SK-N-SH treated with all-trans-retinoic acid at 6 μM for 48 hours (cell line): ENCODE measurements around the gene ANKRD17.

Source experiments
- ATAC-seq: fragments of 200-7000 bp; cut with Tn5 transposase; 3 replicates; pipeline ENCODE4 v1.9.1; 2020; ENCODE audit warnings: mild to moderate bottlenecking, moderate library complexity
- ARNTL ChIP-seq: fragments of 450-650 bp; formaldehyde crosslinking; IDR thresholded peaks from 2 replicates; pipeline ENCODE4 v1.5.0; 2020; ENCODE audit warnings: low read depth, mild to moderate bottlenecking, moderate library complexity, borderline replicate concordance
- BACH2 ChIP-seq: fragments of 250-450 bp; sonication (Bioruptor Pico); IDR thresholded peaks from 2 replicates; pipeline ENCODE4 v1.9.0; 2021; ENCODE audit warnings: mild to moderate bottlenecking, borderline replicate concordance
- CSDC2 ChIP-seq: fragments of 250-450 bp; sonication (Bioruptor Pico); IDR thresholded peaks from 2 replicates; pipeline ENCODE4 v1.5.0; 2020; ENCODE audit warnings: mild to moderate bottlenecking, moderate library complexity
- ESRRG ChIP-seq: fragments of 250-450 bp; sonication (Bioruptor Pico); IDR thresholded peaks from 2 replicates; pipeline ENCODE4 v1.6.1; 2021; ENCODE audit warnings: mild to moderate bottlenecking
- ISL1 ChIP-seq: fragments of 250-450 bp; sonication (Bioruptor Pico); IDR thresholded peaks from 2 replicates; pipeline ENCODE4 v2.1.2; 2022; ENCODE audit warnings: mild to moderate bottlenecking, moderate library complexity
- OSR1 ChIP-seq: fragments of 250-450 bp; sonication (Bioruptor Pico); IDR thresholded peaks from 2 replicates; pipeline ENCODE4 v1.8.0; 2022; ENCODE audit warnings: moderate library complexity, mild to moderate bottlenecking, inconsistent platforms
- PPARA ChIP-seq: fragments of 250-450 bp; sonication (Bioruptor Pico); IDR thresholded peaks from 2 replicates; pipeline ENCODE4 v1.5.0; 2020; ENCODE audit warnings: mild to moderate bottlenecking, borderline replicate concordance
- RARB ChIP-seq: fragments of 250-450 bp; sonication (Bioruptor Pico); IDR thresholded peaks from 2 replicates; pipeline ENCODE4 v1.8.0; 2021; ENCODE audit warnings: mild to moderate bottlenecking, moderate library complexity
- SNAI2 ChIP-seq: fragments of 250-450 bp; sonication (Bioruptor Pico); IDR thresholded peaks from 2 replicates; pipeline ENCODE4 v1.5.0; 2020; ENCODE audit warnings: mild to moderate bottlenecking, moderate library complexity
- TCF4 ChIP-seq: fragments of 250-450 bp; sonication (Bioruptor Pico); IDR thresholded peaks from 2 replicates; pipeline ENCODE4 v1.8.0; 2021; ENCODE audit warnings: mild to moderate bottlenecking, moderate library complexity, borderline replicate concordance
- TOX ChIP-seq: fragments of 250-450 bp; sonication (Bioruptor Pico); IDR thresholded peaks from 2 replicates; pipeline ENCODE4 v1.8.0; 2021; ENCODE audit warnings: mild to moderate bottlenecking, moderate library complexity, borderline replicate concordance
- ZC3H10 ChIP-seq: fragments of 250-450 bp; sonication (Bioruptor Pico); IDR thresholded peaks from 2 replicates; pipeline ENCODE4 v1.5.1; 2021; ENCODE audit warnings: mild to moderate bottlenecking, moderate library complexity
- ZFP3 ChIP-seq: fragments of 250-450 bp; sonication (Bioruptor Pico); IDR thresholded peaks from 2 replicates; pipeline ENCODE4 v1.5.0; 2020; ENCODE audit warnings: mild to moderate bottlenecking, moderate library complexity
- ZFP30 ChIP-seq: fragments of 450-650 bp; formaldehyde crosslinking; IDR thresholded peaks from 2 replicates; pipeline ENCODE4 v1.5.0; 2022; ENCODE audit warnings: mild to moderate bottlenecking, moderate library complexity
- ZNF565 ChIP-seq: fragments of 450-650 bp; formaldehyde crosslinking; conservative IDR thresholded peaks from 2 replicates; pipeline ENCODE4 v1.5.0; 2020; ENCODE audit warnings: low read depth, mild to moderate bottlenecking, moderate library complexity
- ZNF70 ChIP-seq: fragments of 450-650 bp; formaldehyde crosslinking; IDR thresholded peaks from 2 replicates; pipeline ENCODE4 v1.5.0; 2020; ENCODE audit warnings: mild to moderate bottlenecking, moderate library complexity
- ZNF8 ChIP-seq: fragments of 450-650 bp; formaldehyde crosslinking; IDR thresholded peaks from 2 replicates; pipeline ENCODE4 v1.5.0; 2020; ENCODE audit warnings: mild to moderate bottlenecking, moderate library complexity
- TF ChIP-seq, protein P1 (sequence below): fragments of 250-450 bp; sonication (Bioruptor Pico); IDR thresholded peaks from 2 replicates; pipeline ENCODE4 v1.8.0; 2021; ENCODE audit warnings: low read depth, mild to moderate bottlenecking, moderate library complexity, borderline replicate concordance
- TF ChIP-seq, protein P2 (sequence below): fragments of 250-450 bp; sonication (Bioruptor Pico); IDR thresholded peaks from 2 replicates; pipeline ENCODE4 v1.5.1; 2021; ENCODE audit warnings: mild to moderate bottlenecking, moderate library complexity
- TF ChIP-seq, protein P3 (sequence below): fragments of 250-450 bp; sonication (Bioruptor Pico); IDR thresholded peaks from 2 replicates; pipeline ENCODE4 v1.8.0; 2020; ENCODE audit warnings: mild to moderate bottlenecking, moderate library complexity, borderline replicate concordance
- TF ChIP-seq, protein P4 (sequence below): fragments of 250-450 bp; sonication (Bioruptor Pico); IDR thresholded peaks from 2 replicates; pipeline ENCODE4 v1.5.0; 2020; ENCODE audit warnings: mild to moderate bottlenecking, moderate library complexity
- TF ChIP-seq, protein P5 (sequence below): fragments of 250-450 bp; sonication (Bioruptor Pico); IDR thresholded peaks from 2 replicates; pipeline ENCODE4 v1.5.1; 2020; ENCODE audit warnings: low read depth, mild to moderate bottlenecking, moderate library complexity

Gene ANKRD17

DNA sequence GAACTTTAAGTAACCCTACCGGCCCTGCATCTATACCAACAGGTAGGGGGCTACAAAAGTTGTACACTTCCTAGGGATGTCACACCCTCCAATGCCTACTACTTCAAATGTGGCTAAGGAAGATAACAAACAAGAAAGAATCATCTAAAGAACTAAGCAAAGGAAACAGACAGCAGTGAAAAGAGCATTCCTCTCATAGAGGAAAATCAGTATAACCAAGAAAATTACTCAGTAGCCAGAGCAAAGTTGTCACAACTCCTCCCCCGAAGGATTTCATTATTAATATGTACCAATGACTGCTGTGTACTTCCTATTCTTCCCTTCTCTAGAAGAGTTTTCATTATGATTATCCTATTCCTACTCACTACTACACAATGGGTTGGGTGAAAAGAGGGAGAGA lies 12.6 kb downstream of the ANKRD17 start:
- no peak for TF ChIP-seq TOX
- TF ChIP-seq ISL1 = no peak
- TF ChIP-seq ESRRG (CRISPR knock-in tag) = no peak
- TF ChIP-seq, protein P1, sequence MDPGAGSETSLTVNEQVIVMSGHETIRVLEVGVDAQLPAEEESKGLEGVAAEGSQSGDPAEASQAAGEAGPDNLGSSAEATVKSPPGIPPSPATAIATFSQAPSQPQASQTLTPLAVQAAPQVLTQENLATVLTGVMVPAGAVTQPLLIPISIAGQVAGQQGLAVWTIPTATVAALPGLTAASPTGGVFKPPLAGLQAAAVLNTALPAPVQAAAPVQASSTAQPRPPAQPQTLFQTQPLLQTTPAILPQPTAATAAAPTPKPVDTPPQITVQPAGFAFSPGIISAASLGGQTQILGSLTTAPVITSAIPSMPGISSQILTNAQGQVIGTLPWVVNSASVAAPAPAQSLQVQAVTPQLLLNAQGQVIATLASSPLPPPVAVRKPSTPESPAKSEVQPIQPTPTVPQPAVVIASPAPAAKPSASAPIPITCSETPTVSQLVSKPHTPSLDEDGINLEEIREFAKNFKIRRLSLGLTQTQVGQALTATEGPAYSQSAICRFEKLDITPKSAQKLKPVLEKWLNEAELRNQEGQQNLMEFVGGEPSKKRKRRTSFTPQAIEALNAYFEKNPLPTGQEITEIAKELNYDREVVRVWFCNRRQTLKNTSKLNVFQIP (CRISPR knock-in tag) = no peak
- TF ChIP-seq ZFP3 (CRISPR knock-in tag) = no peak
- TF ChIP-seq, all 23 proteins: peak for 0

DNA sequence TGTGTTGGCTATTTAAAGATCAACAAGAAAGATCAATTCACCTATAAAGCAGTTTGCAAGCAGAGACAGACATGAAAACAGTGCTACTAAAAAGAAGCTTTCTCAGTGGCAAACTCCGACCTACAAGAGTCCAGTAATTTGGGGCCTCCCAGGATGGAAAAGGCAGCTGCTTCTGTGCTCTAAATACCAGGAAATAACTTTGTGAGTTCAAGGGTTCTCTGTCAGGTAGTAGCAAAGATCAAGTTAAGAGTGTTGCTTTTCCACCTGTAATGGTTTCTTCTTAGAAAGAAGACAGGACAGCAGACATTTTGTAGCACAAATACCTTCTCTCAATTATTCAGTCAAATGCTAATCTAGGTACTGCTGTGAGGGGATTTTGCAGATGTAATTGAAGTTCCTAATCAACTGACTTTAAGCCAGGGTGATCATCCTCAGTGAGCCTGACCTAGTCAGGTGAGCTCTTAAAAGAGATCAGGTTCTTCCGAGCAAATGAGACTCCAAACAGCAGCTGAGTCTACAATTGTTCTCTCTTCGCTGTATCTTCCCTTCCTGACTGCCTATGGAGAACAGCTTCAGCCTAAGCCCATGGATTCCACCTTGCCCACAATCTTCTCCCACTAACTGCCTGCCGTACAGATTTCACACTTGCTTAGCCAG lies 13.5 kb downstream of the ANKRD17 start:
- TF ChIP-seq, protein P2, sequence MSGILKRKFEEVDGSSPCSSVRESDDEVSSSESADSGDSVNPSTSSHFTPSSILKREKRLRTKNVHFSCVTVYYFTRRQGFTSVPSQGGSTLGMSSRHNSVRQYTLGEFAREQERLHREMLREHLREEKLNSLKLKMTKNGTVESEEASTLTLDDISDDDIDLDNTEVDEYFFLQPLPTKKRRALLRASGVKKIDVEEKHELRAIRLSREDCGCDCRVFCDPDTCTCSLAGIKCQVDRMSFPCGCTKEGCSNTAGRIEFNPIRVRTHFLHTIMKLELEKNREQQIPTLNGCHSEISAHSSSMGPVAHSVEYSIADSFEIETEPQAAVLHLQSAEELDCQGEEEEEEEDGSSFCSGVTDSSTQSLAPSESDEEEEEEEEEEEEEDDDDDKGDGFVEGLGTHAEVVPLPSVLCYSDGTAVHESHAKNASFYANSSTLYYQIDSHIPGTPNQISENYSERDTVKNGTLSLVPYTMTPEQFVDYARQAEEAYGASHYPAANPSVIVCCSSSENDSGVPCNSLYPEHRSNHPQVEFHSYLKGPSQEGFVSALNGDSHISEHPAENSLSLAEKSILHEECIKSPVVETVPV (CRISPR knock-in tag) = no peak
- TF ChIP-seq PPARA = no peak
- TF ChIP-seq RARB (CRISPR knock-in tag) = no peak
- TF ChIP-seq TOX = no peak
- TF ChIP-seq BACH2 = no peak
- no peak for TF ChIP-seq SNAI2 (CRISPR knock-in tag)
- no peak for TF ChIP-seq ZFP30 (CRISPR knock-in tag)
- no peak for TF ChIP-seq ISL1
- TF ChIP-seq ARNTL = no peak
- no peak for TF ChIP-seq OSR1 (CRISPR knock-in tag)
- TF ChIP-seq ZNF70 (CRISPR knock-in tag) = no peak
- TF ChIP-seq, protein P3, sequence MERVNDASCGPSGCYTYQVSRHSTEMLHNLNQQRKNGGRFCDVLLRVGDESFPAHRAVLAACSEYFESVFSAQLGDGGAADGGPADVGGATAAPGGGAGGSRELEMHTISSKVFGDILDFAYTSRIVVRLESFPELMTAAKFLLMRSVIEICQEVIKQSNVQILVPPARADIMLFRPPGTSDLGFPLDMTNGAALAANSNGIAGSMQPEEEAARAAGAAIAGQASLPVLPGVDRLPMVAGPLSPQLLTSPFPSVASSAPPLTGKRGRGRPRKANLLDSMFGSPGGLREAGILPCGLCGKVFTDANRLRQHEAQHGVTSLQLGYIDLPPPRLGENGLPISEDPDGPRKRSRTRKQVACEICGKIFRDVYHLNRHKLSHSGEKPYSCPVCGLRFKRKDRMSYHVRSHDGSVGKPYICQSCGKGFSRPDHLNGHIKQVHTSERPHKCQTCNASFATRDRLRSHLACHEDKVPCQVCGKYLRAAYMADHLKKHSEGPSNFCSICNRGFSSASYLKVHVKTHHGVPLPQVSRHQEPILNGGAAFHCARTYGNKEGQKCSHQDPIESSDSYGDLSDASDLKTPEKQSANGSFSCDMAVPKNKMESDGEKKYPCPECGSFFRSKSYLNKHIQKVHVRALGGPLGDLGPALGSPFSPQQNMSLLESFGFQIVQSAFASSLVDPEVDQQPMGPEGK (CRISPR knock-in tag) = no peak
- TF ChIP-seq, all 23 proteins: peak for 0
- ATAC-seq = no peak

More for the DNA sequence above, 12.6 kb downstream of the ANKRD17 start:
- ATAC-seq = no peak

DNA sequence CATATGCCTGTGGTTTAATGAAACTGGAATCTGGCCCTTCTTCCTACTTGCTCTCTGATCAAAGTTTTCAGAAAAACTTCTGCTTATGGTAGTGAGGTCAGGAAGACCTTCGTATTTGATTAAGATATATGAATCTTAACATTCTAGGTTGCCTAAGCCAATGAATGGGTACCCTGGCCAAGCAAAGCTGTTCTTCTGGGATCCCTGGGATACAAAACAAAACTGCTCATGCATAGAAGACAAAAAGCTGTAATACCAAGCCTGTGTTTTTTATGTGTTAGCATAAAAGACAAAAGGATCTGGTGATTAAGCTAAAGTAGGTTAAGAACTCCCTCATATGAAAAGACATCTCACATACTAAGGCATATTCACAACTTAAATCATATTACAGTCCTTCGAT lies 21.6 kb downstream of the ANKRD17 start:
- ATAC-seq = no peak
- no peak for TF ChIP-seq TCF4 (CRISPR knock-in tag)

DNA sequence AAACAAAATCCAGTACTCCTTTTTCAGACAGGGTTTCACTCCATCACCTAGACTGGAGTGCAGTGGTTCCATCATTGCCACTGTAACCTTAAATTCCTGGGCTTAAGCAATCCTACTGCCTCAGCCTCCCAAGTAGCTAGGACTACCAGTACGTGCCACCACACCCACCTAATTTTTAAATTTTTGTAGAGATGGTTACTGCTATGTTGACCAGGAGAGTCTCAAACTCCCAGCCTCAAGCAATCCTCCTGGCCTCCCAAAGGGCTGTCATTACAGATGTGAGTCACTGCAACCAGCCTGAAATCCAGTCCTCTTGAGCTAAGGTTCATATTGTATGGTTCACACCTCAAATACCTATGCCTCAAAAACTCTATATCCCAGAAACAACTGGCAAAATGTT lies 22.4 kb downstream of the ANKRD17 start:
- ATAC-seq = no peak
- TF ChIP-seq ZNF565 (CRISPR knock-in tag) (no peak), ZNF70 (CRISPR knock-in tag) (no peak), ARNTL (no peak), SNAI2 (CRISPR knock-in tag) (no peak), ZFP3 (CRISPR knock-in tag) (no peak), CSDC2 (CRISPR knock-in tag) (no peak), ZC3H10 (no peak), TCF4 (CRISPR knock-in tag) (no peak), BACH2 (no peak), TOX (no peak), ESRRG (CRISPR knock-in tag) (no peak), PPARA (no peak), ZFP30 (CRISPR knock-in tag) (no peak), ZNF8 (no peak), ISL1 (no peak), RARB (CRISPR knock-in tag) (no peak)
- TF ChIP-seq, protein P4, sequence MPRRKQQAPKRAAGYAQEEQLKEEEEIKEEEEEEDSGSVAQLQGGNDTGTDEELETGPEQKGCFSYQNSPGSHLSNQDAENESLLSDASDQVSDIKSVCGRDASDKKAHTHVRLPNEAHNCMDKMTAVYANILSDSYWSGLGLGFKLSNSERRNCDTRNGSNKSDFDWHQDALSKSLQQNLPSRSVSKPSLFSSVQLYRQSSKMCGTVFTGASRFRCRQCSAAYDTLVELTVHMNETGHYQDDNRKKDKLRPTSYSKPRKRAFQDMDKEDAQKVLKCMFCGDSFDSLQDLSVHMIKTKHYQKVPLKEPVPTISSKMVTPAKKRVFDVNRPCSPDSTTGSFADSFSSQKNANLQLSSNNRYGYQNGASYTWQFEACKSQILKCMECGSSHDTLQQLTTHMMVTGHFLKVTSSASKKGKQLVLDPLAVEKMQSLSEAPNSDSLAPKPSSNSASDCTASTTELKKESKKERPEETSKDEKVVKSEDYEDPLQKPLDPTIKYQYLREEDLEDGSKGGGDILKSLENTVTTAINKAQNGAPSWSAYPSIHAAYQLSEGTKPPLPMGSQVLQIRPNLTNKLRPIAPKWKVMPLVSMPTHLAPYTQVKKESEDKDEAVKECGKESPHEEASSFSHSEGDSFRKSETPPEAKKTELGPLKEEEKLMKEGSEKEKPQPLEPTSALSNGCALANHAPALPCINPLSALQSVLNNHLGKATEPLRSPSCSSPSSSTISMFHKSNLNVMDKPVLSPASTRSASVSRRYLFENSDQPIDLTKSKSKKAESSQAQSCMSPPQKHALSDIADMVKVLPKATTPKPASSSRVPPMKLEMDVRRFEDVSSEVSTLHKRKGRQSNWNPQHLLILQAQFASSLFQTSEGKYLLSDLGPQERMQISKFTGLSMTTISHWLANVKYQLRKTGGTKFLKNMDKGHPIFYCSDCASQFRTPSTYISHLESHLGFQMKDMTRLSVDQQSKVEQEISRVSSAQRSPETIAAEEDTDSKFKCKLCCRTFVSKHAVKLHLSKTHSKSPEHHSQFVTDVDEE (CRISPR knock-in tag) = no peak
- TF ChIP-seq, protein P5, sequence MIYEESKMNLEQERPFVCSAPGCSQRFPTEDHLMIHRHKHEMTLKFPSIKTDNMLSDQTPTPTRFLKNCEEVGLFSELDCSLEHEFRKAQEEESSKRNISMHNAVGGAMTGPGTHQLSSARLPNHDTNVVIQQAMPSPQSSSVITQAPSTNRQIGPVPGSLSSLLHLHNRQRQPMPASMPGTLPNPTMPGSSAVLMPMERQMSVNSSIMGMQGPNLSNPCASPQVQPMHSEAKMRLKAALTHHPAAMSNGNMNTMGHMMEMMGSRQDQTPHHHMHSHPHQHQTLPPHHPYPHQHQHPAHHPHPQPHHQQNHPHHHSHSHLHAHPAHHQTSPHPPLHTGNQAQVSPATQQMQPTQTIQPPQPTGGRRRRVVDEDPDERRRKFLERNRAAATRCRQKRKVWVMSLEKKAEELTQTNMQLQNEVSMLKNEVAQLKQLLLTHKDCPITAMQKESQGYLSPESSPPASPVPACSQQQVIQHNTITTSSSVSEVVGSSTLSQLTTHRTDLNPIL (CRISPR knock-in tag) = no peak
- TF ChIP-seq, protein P2 (CRISPR knock-in tag) = no peak
- TF ChIP-seq, protein P3 (CRISPR knock-in tag) = no peak
